Loucy (cell line): ENCODE measurements around the gene CDV3.

ENCODE experiments used
- H2AFZ ChIP-seq: fragments of 200-600 bp; sonication (generic); 2 replicates; pipeline ENCODE4 v1.6.0; 2016; ENCODE audit warnings: antibody characterized with exemption, mild to moderate bottlenecking, low read length, moderate library complexity
- H3F3A ChIP-seq: fragments of 200-600 bp; 2 replicates; pipeline ENCODE4 v1.6.0; 2016; ENCODE audit warnings: antibody characterized with exemption, low read depth, mild to moderate bottlenecking
- H3K27me3 ChIP-seq: fragments of 200-600 bp; sonication (generic); 2 replicates; pipeline ENCODE4 v1.6.1; 2014; ENCODE audit warnings: low read length, mild to moderate bottlenecking; ENCODE audit not compliant: insufficient read depth, poor library complexity, severe bottlenecking
- H3K36me3 ChIP-seq: fragments of 200-600 bp; sonication (generic); 2 replicates; pipeline ENCODE4 v1.6.1; 2016; ENCODE audit warnings: low read length; ENCODE audit not compliant: insufficient read depth
- H3K4me1 ChIP-seq: fragments of 200-600 bp; sonication (generic); 2 replicates; pipeline ENCODE4 v1.5.1; 2014; ENCODE audit warnings: low read length, mild to moderate bottlenecking; ENCODE audit not compliant: insufficient read depth, poor library complexity, severe bottlenecking
- H3K4me2 ChIP-seq: fragments of 200-600 bp; sonication (generic); 2 replicates; pipeline ENCODE4 v1.6.0; 2014; ENCODE audit warnings: antibody characterized with exemption, low read length, low read depth, mild to moderate bottlenecking; ENCODE audit not compliant: poor library complexity, severe bottlenecking
- H3K4me3 ChIP-seq: fragments of 200-600 bp; sonication (generic); 2 replicates; pipeline ENCODE4 v1.5.1; 2014; ENCODE audit warnings: low read length, mild to moderate bottlenecking, mixed read lengths; ENCODE audit not compliant: poor library complexity, severe bottlenecking
- H3K79me2 ChIP-seq: fragments of 200-600 bp; sonication (generic); 2 replicates; pipeline ENCODE4 v1.6.1; 2014; ENCODE audit warnings: low read length; ENCODE audit not compliant: insufficient read depth
- H3K9ac ChIP-seq: fragments of 200-600 bp; sonication (generic); 2 replicates; pipeline ENCODE4 v1.6.0; 2014; ENCODE audit warnings: mild to moderate bottlenecking, low read depth, low read length, moderate library complexity; ENCODE audit not compliant: poor library complexity, severe bottlenecking
- H3K9me2 ChIP-seq: fragments of 200-600 bp; sonication (generic); replicated peaks from 2 replicates; pipeline ENCODE4 v1.6.1; 2016; ENCODE audit warnings: low read depth, low read length, mixed read lengths
- H3K9me3 ChIP-seq: fragments of 200-600 bp; sonication (generic); 2 replicates; pipeline ENCODE4 v1.6.1; 2014; ENCODE audit warnings: mild to moderate bottlenecking, antibody characterized with exemption, low read length, low read depth; ENCODE audit not compliant: insufficient read depth
- H4K20me1 ChIP-seq: fragments of 200-600 bp; sonication (generic); 2 replicates; pipeline ENCODE4 v1.6.0; 2014; ENCODE audit warnings: antibody characterized with exemption, low read length, mild to moderate bottlenecking; ENCODE audit not compliant: insufficient read depth, poor library complexity, severe bottlenecking
- EZH2phosphoT487 ChIP-seq: fragments of 200-600 bp; IDR thresholded peaks from 2 replicates; pipeline ENCODE4 v1.6.1; 2018; ENCODE audit warnings: antibody characterized with exemption, mild to moderate bottlenecking, moderate library complexity, borderline replicate concordance

Gene CDV3

DNA sequence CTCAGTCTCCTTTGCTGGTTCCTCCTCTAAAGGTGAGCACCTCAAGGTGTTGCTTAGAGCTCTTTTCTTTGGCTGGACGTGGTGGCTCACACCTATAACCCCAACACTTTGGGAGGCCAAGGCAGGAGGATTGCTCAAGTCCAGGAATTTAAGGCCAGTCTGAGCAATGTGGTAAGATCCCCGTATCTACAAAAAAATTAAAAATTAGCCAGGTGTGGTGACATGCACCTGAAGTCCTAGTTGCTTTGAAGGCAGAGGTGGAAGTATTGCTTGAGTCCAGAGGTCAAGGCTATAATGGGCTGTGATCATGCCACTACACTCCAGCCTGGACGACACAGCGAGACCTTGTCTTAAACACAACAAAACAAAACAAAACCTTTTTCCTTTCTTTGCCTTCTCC, 60.0 kb downstream of the CDV3 start:
- H3K4me3 ChIP-seq, result no peak overlapping the region
- peaks cover 91% of the 10 kb centered on the region for H3K36me3 ChIP-seq

More for the DNA sequence above, 60.0 kb downstream of the CDV3 start:
- peaks cover 22% of the 10 kb centered on the region; the same call in 1 of the 2 replicates for H3K79me2 ChIP-seq
- no peaks in the 10 kb centered on the region for H3K9me2 ChIP-seq
- no peak overlapping the region for H2AFZ ChIP-seq
- no peaks in the 10 kb centered on the region for H3K9me3 ChIP-seq
- H3F3A ChIP-seq, result 0 out of 2 replicates have a peak, but pooled peaks cover 1% of the 10 kb centered on the region
- H3K4me1 ChIP-seq, result peaks cover 2% of the 10 kb centered on the region
- TF ChIP-seq EZH2phosphoT487, result no peak
- H3K9ac ChIP-seq, result no peak overlapping the region
- peaks cover 4% of the 10 kb centered on the region for H4K20me1 ChIP-seq
- H3K27me3 ChIP-seq, result no peaks in the 10 kb centered on the region
- H3K4me2 ChIP-seq, result no peak overlapping the region
